ENCODE data around the gene SERGEF. TPM values are rescaled to one million over a fixed set of nuclear protein-coding genes. Genes with fewer than 3 reads are reported as not detected.

Gene SERGEF
- total RNA-seq, 1 experiment from 2014 or later: 26.1 TPM

GRCh38 chr11:17744151-17744940 is 268.5 kb downstream of the SERGEF start:
- no peaks in the 10 kb centered on the region for H3K9me3 Mint-ChIP-seq (ENCODE audit: unreplicated experiment)
- no TSS peak for BruUV-seq (replicated peaks)
- H3K4me1 Mint-ChIP-seq (ENCODE audit: insufficient read depth, unreplicated experiment): peaks cover 6% of the 10 kb centered on the region
- DNase-seq (ENCODE audit: unreplicated experiment): peak; percentile 20
- H3K4me3 Mint-ChIP-seq (ENCODE audit: unreplicated experiment): no peak overlapping the region
- POLR2A ChIA-PET: interaction anchor here (0.8 kb wide), 1 partner anchor 13 kb away, joined by 3 read pairs; no protein-coding TSS in a partner anchor
- TF ChIP-seq, protein P1, sequence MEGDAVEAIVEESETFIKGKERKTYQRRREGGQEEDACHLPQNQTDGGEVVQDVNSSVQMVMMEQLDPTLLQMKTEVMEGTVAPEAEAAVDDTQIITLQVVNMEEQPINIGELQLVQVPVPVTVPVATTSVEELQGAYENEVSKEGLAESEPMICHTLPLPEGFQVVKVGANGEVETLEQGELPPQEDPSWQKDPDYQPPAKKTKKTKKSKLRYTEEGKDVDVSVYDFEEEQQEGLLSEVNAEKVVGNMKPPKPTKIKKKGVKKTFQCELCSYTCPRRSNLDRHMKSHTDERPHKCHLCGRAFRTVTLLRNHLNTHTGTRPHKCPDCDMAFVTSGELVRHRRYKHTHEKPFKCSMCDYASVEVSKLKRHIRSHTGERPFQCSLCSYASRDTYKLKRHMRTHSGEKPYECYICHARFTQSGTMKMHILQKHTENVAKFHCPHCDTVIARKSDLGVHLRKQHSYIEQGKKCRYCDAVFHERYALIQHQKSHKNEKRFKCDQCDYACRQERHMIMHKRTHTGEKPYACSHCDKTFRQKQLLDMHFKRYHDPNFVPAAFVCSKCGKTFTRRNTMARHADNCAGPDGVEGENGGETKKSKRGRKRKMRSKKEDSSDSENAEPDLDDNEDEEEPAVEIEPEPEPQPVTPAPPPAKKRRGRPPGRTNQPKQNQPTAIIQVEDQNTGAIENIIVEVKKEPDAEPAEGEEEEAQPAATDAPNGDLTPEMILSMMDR (IDR thresholded peaks at IDR 0.05; ENCODE audit: unreplicated experiment): no peak
- CTCF ChIA-PET: interaction anchor here (0.6 to 1.0 kb wide), 3 partner anchors 14 to 182 kb away, joined by 3 to 10 read pairs (median 3); no protein-coding TSS in a partner anchor
- no peak overlapping the region for H3K27ac Mint-ChIP-seq (ENCODE audit: low read depth, unreplicated experiment)
- intact Hi-C loops (cut with micrococcal nuclease): no loop called here
- no peaks in the 10 kb centered on the region for H3K27me3 Mint-ChIP-seq (ENCODE audit: insufficient read depth, unreplicated experiment)
- H3K36me3 Mint-ChIP-seq (ENCODE audit: insufficient read depth, unreplicated experiment): no peaks in the 10 kb centered on the region

- TF ChIP-seq, protein P1 (IDR thresholded peaks at IDR 0.05; ENCODE audit: unreplicated experiment): no peak
- no TSS peak for BruUV-seq (replicated peaks)
- peak; percentile 43 for DNase-seq (ENCODE audit: unreplicated experiment)
- peaks cover 6% of the 10 kb centered on the region for H3K4me1 Mint-ChIP-seq (ENCODE audit: insufficient read depth, unreplicated experiment)
- H3K4me3 Mint-ChIP-seq (ENCODE audit: unreplicated experiment): no peak overlapping the region
- H3K9me3 Mint-ChIP-seq (ENCODE audit: unreplicated experiment): no peaks in the 10 kb centered on the region
- intact Hi-C loops (cut with micrococcal nuclease): no loop called here
- H3K36me3 Mint-ChIP-seq (ENCODE audit: insufficient read depth, unreplicated experiment): no peaks in the 10 kb centered on the region
- H3K27me3 Mint-ChIP-seq (ENCODE audit: insufficient read depth, unreplicated experiment): no peaks in the 10 kb centered on the region
- ChIA-PET CTCF (interaction anchor here (0.6 to 1.0 kb wide), 2 partner anchors 13 to 181 kb away, joined by 3 to 10 read pairs; no protein-coding TSS in a partner anchor), POLR2A (no interaction called here)
- H3K27ac Mint-ChIP-seq (ENCODE audit: low read depth, unreplicated experiment): no peak overlapping the region
These were observed 269.1 kb downstream of the SERGEF start for GRCh38 chr11:17743808-17744119.

DNA sequence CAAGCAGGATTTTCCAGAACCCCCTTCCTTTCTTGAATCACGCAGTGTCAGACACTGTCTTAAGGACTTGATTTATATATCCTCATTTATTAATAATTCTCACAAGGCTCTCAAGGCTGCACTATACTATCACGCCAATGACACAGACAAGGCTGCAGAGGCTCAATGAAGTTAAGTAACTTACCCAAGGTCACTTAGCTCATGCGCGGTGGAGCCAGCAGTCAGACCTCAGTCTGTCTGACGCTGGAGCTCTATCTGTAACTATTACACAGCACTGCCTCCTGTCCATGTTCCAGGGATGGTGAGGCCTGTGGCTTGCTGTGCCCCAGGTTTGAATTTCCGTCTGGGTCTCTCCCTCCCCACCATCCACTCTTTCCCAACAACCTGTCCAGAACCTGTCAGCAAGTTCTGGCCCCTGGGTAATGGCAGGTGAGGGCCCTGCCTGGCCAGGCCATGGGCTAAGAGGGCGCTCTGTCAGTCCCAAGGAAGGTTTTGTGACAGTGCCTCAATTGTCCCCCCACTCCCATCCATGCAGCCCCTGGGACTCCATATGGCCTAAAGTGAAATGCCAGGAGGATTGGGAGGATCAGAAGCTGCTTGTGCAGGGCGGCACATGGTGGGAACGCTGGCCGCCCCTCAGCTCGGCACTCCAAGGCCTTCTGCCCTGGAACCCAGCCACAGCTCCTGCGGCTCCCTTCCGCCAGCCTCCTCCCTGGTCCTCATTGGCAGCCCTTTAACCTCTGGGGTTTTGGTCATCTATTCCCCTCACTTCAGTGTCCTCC is 269.6 kb downstream of the SERGEF start:
- BruUV-seq (replicated peaks): no TSS peak
- Mint-ChIP-seq H3K4me3 (ENCODE audit: unreplicated experiment) (no peak overlapping the region), H3K27me3 (ENCODE audit: insufficient read depth, unreplicated experiment) (no peaks in the 10 kb centered on the region), H3K27ac (ENCODE audit: low read depth, unreplicated experiment) (no peak overlapping the region), H3K36me3 (ENCODE audit: insufficient read depth, unreplicated experiment) (no peaks in the 10 kb centered on the region), H3K4me1 (ENCODE audit: insufficient read depth, unreplicated experiment) (peaks cover 6% of the 10 kb centered on the region), H3K9me3 (ENCODE audit: unreplicated experiment) (no peaks in the 10 kb centered on the region)
- ChIA-PET POLR2A (interaction anchor here (0.6 kb wide), 1 partner anchor 168 kb away, joined by 3 read pairs; no protein-coding TSS in a partner anchor), CTCF (interaction anchor here (4.1 kb wide), 1 partner anchor 12 kb away, joined by 30 read pairs; no protein-coding TSS in a partner anchor)
- TF ChIP-seq, protein P1 (IDR thresholded peaks at IDR 0.05; ENCODE audit: unreplicated experiment): no peak
- no peak for DNase-seq (ENCODE audit: unreplicated experiment)
- intact Hi-C loops (cut with micrococcal nuclease): no loop called here

GRCh38 chr11:17742019-17742418 is 270.8 kb downstream of the SERGEF start:
- no peak for DNase-seq (ENCODE audit: unreplicated experiment)
- CTCF ChIA-PET: interaction anchor here (0.6 to 4.1 kb wide), 4 partner anchors 8 to 164 kb away, joined by 3 to 30 read pairs (median 4); no protein-coding TSS in a partner anchor
- POLR2A ChIA-PET: no interaction called here
- no TSS peak for BruUV-seq (replicated peaks)
- Mint-ChIP-seq H3K4me3 (ENCODE audit: unreplicated experiment) (no peak overlapping the region), H3K27ac (ENCODE audit: low read depth, unreplicated experiment) (no peak overlapping the region), H3K27me3 (ENCODE audit: insufficient read depth, unreplicated experiment) (no peaks in the 10 kb centered on the region), H3K36me3 (ENCODE audit: insufficient read depth, unreplicated experiment) (no peaks in the 10 kb centered on the region), H3K9me3 (ENCODE audit: unreplicated experiment) (no peaks in the 10 kb centered on the region), H3K4me1 (ENCODE audit: insufficient read depth, unreplicated experiment) (peaks cover 6% of the 10 kb centered on the region)
- TF ChIP-seq, protein P1 (IDR thresholded peaks at IDR 0.05; ENCODE audit: unreplicated experiment): no peak
- intact Hi-C loops (cut with micrococcal nuclease): no loop called here
